Hepatocyte (in vitro differentiated cells): ENCODE measurements around the gene CDC7. TPM values are rescaled to one million over a fixed set of nuclear protein-coding genes. Genes with fewer than 3 reads are reported as not detected.

Source experiments
- DNase-seq: peaks from one replicate; pipeline ENCODE4 v3.0.0-alpha.2; 2016; ENCODE audit warnings: low spot score
- H2AFZ ChIP-seq: fragments of 200-600 bp; sonication (generic); 2 replicates; pipeline ENCODE4 v1.6.0; 2016; ENCODE audit warnings: antibody characterized with exemption, mild to moderate bottlenecking
- H3K27ac ChIP-seq: fragments of 200-600 bp; sonication (generic); 2 replicates; pipeline ENCODE4 v1.5.1; 2016; ENCODE audit warnings: mild to moderate bottlenecking
- H3K27me3 ChIP-seq: fragments of 200-600 bp; sonication (generic); 2 replicates; pipeline ENCODE4 v1.6.1; 2016
- H3K36me3 ChIP-seq: fragments of 200-600 bp; sonication (generic); replicated peaks from 2 replicates; pipeline ENCODE4 v1.5.1; 2016; ENCODE audit warnings: low read depth; ENCODE audit not compliant: insufficient read depth
- H3K4me1 ChIP-seq: fragments of 200-600 bp; sonication (generic); 2 replicates; pipeline ENCODE4 v1.5.1; 2016; ENCODE audit warnings: mild to moderate bottlenecking, moderate library complexity; ENCODE audit not compliant: insufficient read depth
- H3K4me2 ChIP-seq: fragments of 200-600 bp; sonication (generic); 2 replicates; pipeline ENCODE4 v1.6.0; 2016
- H3K4me3 ChIP-seq: fragments of 200-600 bp; sonication (generic); 2 replicates; pipeline ENCODE4 v1.5.1; 2016; ENCODE audit warnings: mild to moderate bottlenecking
- H3K79me2 ChIP-seq: fragments of 200-600 bp; sonication (generic); 2 replicates; pipeline ENCODE4 v1.6.0; 2017; ENCODE audit warnings: mild to moderate bottlenecking
- H3K9me2 ChIP-seq: fragments of 200-600 bp; sonication (generic); replicated peaks from 2 replicates; pipeline ENCODE4 v1.6.0; 2017; ENCODE audit warnings: mild to moderate bottlenecking; ENCODE audit not compliant: insufficient read depth
- H3K9me3 ChIP-seq: fragments of 200-600 bp; sonication (generic); 2 replicates; pipeline ENCODE4 v1.5.1; 2016; ENCODE audit warnings: low read depth, mild to moderate bottlenecking
- H4K20me1 ChIP-seq: fragments of 200-600 bp; sonication (generic); 2 replicates; pipeline ENCODE4 v1.6.0; 2016; ENCODE audit warnings: mild to moderate bottlenecking; ENCODE audit not compliant: insufficient read depth, poor library complexity, severe bottlenecking
- CTCF ChIP-seq: fragments of 200-600 bp; sonication (generic); IDR thresholded peaks from 2 replicates; pipeline ENCODE4 v1.5.1; 2016; ENCODE audit warnings: antibody characterized with exemption, mild to moderate bottlenecking; ENCODE audit not compliant: poor library complexity
- EZH2 ChIP-seq: fragments of 200-600 bp; sonication (generic); IDR thresholded peaks from 2 replicates; pipeline ENCODE4 v1.6.1; 2016; ENCODE audit warnings: antibody characterized with exemption, mild to moderate bottlenecking, borderline replicate concordance
- EZH2phosphoT487 ChIP-seq: fragments of 200-600 bp; sonication (generic); IDR thresholded peaks from one replicate; pipeline ENCODE4 v1.6.1; 2018; ENCODE audit warnings: antibody characterized with exemption, mild to moderate bottlenecking, low read depth, moderate library complexity; ENCODE audit not compliant: unreplicated experiment, severe bottlenecking
- WGBS: methylation state at CpG from one replicate; pipeline ENCODE4 v1.1.6; 2016; ENCODE audit warnings: low lambda C conversion rate; ENCODE audit errors: missing lambda C conversion rate; 5-methylcytosine and 5-hydroxymethylcytosine counted together
- polyA plus RNA-seq: library from polyadenylated mRNA; unstranded; fragments of >200 nt; fragmentation: Nextera tagmentation; extraction: Ambion mirVana; gene quantifications from 2 replicates; pipeline ENCODE4 v1.2.1, GENCODE V29; 2016
- total RNA-seq: library from RNA; depleted of rRNA; stranded (reverse); fragments of >200 nt; gene quantifications from 2 replicates; pipeline ENCODE4 v1.2.3, GENCODE V29; 2014

The CDC7 gene
- total and polyA plus RNA-seq, 2 experiments from 2014 or later, result 3.9 to 8.0 TPM

GRCh38 chr1:91533361-91534024, 32.8 kb downstream of the CDC7 start:
- Histone ChIP-seq H3K4me1 (no peaks in the 10 kb centered on the region), H3K36me3 (no peaks in the 10 kb centered on the region), H3K79me2 (no peaks in the 10 kb centered on the region), H3K9me2 (no peaks in the 10 kb centered on the region), H3K4me3 (no peak overlapping the region), H3K27ac (no peak overlapping the region), H3K27me3 (no peaks in the 10 kb centered on the region), H2AFZ (no peak overlapping the region), H3K9me3 (no peaks in the 10 kb centered on the region), H4K20me1 (no peaks in the 10 kb centered on the region), H3K4me2 (no peak overlapping the region)
- 86% methylated on average over 4 of the region's 4 CpGs for WGBS
- no peak for TF ChIP-seq EZH2
- no peak for TF ChIP-seq EZH2phosphoT487
- TF ChIP-seq CTCF, result no peak
- DNase-seq, result no peak

GRCh38 chr1:91535441-91535840, 34.8 kb downstream of the CDC7 start:
- H3K79me2 ChIP-seq, result no peaks in the 10 kb centered on the region
- H3K4me2 ChIP-seq, result no peak overlapping the region
- 98% methylated on average over 32 of the region's 34 CpGs for WGBS
- DNase-seq, result no peak
- H3K4me1 ChIP-seq, result no peaks in the 10 kb centered on the region
- no peaks in the 10 kb centered on the region for H3K36me3 ChIP-seq
- H3K27ac ChIP-seq, result no peak overlapping the region
- TF ChIP-seq EZH2 (no peak), CTCF (no peak), EZH2phosphoT487 (no peak)
- no peaks in the 10 kb centered on the region for H3K9me2 ChIP-seq
- no peaks in the 10 kb centered on the region for H3K9me3 ChIP-seq
- no peak overlapping the region for H3K4me3 ChIP-seq
- no peaks in the 10 kb centered on the region for H3K27me3 ChIP-seq
- H2AFZ ChIP-seq, result no peak overlapping the region
- H4K20me1 ChIP-seq, result no peaks in the 10 kb centered on the region

GRCh38 chr1:91537281-91537986, 36.8 kb downstream of the CDC7 start:
- Histone ChIP-seq H3K36me3 (no peaks in the 10 kb centered on the region), H2AFZ (no peak overlapping the region), H3K9me3 (no peaks in the 10 kb centered on the region), H3K9me2 (no peaks in the 10 kb centered on the region), H3K27ac (no peak overlapping the region), H3K4me3 (no peak overlapping the region), H4K20me1 (no peaks in the 10 kb centered on the region), H3K27me3 (no peaks in the 10 kb centered on the region), H3K79me2 (no peaks in the 10 kb centered on the region), H3K4me1 (no peaks in the 10 kb centered on the region), H3K4me2 (no peak overlapping the region)
- no peak for DNase-seq
- TF ChIP-seq CTCF, result no peak
- TF ChIP-seq EZH2phosphoT487, result no peak
- no peak for TF ChIP-seq EZH2
